ENCODE data around the gene FBN1.

- TF ChIP-seq POLR2AphosphoS5 (IDR thresholded peaks at IDR 0.05) (no peak), CTCF (IDR thresholded peaks at IDR 0.05) (no peak)
These were observed 29.3 kb downstream of the FBN1 start for GRCh38 chr15:48616216-48616615.
